HTERT RPE-1 (cell line): Measurements from ENCODE around the gene CCR5.

Experiments used
- in situ Hi-C: fragments of 300-500 bp; cut with MboI; formaldehyde crosslinking; loops from 4 replicates; pipeline ENCODE4 v1.14.3; 2020; ENCODE audit warnings: low sequenced_read_pairs

The CCR5 gene

DNA sequence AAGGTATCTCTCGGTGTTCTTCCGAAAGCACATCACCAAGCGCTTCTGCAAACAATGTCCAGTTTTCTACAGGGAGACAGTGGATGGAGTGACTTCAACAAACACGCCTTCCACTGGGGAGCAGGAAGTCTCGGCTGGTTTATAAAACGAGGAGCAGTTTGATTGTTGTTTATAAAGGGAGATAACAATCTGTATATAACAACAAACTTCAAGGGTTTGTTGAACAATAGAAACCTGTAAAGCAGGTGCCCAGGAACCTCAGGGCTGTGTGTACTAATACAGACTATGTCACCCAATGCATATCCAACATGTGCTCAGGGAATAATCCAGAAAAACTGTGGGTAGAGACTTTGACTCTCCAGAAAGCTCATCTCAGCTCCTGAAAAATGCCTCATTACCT, 12.3 kb upstream of the CCR5 start:
- in situ Hi-C loops = no loop called here

DNA sequence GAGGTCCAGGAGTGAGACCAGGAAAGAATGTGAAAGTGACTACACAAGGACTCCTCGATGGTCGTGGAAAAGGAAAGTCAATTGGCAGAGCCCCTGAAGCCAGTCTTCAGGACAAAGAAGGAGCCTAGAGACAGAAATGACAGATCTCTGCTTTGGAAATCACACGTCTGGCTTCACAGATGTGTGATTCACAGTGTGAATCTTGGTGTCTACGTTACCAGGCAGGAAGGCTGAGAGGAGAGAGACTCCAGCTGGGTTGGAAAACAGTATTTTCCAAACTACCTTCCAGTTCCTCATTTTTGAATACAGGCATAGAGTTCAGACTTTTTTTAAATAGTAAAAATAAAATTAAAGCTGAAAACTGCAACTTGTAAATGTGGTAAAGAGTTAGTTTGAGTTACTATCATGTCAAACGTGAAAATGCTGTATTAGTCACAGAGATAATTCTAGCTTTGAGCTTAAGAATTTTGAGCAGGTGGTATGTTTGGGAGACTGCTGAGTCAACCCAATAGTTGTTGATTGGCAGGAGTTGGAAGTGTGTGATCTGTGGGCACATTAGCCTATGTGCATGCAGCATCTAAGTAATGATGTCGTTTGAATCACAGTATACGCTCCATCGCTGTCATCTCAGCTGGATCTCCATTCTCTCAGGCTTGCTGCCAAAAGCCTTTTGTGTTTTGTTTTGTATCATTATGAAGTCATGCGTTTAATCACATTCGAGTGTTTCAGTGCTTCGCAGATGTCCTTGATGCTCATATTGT, 10.8 kb upstream of the CCR5 start:
- in situ Hi-C loops = no loop called here

DNA sequence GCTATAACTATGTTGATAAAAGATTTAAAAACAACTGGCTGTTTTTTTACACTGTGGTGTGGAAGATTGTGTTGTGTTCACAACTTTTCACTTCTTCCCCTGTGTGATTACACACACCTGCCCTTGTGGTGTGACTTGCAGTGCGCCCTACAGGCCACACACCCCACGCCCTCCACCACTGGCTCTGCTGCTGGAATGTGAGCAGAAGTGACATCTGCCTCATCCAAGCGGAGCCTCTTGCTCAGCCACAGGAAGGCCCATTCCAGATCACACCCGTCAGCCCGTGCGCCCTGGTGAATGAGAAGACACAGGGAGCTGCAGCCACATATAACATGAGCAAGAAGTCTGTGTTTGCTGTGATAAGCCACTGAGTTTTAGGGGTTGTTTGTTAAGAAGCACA, 9.8 kb upstream of the CCR5 start:
- in situ Hi-C loops = no loop called here

DNA sequence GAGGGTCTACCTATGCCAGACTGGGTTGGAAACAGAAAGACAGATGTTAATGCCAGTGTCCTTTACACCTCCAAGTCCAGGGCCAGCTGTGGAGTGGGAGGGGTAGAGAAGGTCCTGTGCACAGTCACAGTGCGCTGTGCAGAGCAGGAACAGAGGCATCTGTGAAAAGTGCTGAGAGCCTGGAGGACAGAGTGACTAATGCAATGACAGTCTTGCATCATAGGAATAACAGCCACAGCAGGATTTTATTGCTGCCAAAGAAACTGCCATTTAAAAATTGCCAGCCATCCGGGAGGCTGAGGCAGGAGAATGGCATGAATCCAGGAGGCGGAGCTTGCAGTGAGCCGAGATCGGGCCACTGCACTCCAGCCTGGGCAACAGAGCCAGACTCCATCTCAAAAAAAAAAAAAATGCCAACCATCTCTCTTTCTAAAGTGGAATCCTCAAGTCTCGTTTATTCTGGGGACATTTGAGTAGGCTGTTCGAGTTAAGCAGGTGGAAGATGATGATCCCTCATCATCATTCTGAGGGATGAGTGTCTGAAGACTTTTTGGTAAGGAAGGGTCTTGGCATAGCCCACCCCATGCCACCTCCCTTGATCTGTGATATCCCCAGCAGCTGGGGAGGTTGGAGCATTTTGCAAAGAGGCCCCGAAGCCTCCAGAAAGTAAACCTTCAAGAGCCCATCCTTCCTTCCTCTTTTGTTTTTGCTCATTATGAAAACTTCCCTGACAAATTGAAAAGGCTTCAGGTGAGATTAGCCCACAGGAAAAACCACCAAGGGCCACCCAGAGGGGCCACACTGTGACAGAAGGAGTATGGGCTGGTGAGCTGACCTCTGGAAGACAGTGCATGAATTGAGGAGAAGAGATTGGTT, 9.1 kb upstream of the CCR5 start:
- in situ Hi-C loops = no loop called here

DNA sequence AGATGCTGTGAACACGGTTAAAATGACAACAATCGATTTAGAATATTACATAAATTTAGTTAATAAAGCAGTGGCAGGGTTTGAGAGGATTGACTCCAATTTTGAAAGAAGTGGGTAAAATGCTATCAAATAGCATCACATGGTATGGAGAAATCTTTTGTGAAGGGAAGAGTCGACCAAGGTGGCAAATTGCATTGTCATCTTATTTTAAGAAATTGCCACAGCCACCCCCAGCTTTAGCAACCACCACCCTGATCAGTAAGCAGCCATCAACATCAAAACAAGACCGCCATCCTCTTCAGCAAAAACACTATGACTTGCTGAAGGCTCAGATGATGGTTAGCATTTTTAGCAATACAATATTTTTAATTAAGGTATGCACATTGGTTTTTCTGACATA, 5.7 kb upstream of the CCR5 start:
- in situ Hi-C loops = no loop called here

DNA sequence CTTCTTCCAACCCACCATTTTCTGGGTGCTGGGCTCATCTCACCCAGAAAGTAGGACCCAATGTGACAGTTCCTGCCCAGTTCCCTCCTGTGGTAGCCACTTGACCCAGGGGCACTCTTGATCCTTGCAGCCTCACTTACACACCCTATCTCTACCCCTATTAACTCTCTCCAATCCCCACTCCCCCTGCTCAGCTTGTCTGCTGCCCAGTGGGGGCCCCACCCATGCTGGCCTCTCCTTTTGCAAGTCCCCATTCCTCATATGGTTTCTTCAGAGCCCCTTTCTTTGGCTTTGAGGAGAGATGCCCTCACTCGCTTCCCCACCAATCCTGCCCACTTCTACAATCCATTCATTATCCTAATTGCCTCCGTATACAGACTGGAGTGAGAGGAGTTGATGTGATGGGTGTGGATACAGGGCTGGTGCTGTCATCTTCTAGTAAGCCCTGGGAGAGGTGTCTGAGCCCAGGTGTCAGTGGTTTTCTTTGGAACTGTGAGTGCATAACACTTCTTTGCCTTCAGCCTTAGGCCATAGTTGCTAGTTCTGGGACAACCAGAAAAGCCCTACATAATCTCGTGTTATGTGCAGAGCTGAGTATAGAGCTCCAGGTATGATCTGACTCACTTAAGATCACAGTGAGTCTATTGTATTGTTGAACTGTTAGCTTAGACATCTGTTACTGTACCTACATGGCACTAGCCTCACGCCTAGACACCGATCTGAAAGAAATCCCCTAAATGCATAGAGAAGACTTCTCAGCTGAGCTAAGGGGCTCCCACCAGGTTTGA, 4.8 kb upstream of the CCR5 start:
- in situ Hi-C loops = no loop called here

DNA sequence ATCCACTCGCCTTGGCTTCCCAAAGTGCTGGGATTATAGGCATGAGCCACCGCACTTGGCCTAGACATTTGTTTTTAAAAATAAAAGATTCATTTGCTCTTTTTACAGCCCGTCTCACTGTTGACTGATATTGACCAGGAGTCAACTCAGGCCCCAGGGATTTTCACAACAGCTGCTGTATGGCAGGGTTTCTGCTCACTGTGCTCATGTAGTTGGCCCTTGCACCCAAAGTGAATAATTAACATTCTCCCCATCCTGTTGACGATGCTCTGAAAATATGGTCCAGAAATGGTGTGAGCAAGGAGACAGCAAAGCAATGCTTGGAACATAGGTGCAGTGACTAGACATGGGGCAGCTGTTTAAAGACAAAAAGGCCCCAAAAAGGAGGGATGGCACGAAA, 2.9 kb upstream of the CCR5 start:
- in situ Hi-C loops = no loop called here

DNA sequence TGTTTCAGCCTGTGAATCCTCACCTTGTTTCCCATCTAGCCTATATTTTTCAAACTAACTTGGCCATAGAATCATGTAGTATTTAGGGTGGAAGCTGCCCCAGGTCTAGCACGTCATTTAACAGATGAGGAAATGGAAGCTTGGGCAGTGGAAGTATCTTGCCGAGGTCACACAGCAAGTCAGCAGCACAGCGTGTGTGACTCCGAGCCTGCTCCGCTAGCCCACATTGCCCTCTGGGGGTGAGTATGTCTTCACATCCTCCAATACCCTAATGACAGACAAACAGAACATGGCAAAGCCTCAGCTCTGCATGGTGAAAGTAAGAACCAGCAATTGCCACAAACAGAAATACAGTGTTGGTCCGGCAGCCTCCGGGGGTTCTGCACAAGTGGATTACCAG, 2.2 kb upstream of the CCR5 start:
- in situ Hi-C loops = no loop called here

DNA sequence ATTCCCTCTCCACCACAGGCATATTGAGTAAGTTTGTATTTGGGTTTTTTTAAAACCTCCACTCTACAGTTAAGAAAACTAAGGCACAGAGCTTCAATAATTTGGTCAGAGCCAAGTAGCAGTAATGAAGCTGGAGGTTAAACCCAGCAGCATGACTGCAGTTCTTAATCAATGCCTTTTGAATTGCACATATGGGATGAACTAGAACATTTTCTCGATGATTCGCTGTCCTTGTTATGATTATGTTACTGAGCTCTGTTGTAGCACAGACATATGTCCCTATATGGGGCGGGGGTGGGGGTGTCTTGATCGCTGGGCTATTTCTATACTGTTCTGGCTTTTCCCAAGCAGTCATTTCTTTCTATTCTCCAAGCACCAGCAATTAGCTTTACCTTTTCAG, 1.6 kb upstream of the CCR5 start:
- in situ Hi-C loops = no loop called here

DNA sequence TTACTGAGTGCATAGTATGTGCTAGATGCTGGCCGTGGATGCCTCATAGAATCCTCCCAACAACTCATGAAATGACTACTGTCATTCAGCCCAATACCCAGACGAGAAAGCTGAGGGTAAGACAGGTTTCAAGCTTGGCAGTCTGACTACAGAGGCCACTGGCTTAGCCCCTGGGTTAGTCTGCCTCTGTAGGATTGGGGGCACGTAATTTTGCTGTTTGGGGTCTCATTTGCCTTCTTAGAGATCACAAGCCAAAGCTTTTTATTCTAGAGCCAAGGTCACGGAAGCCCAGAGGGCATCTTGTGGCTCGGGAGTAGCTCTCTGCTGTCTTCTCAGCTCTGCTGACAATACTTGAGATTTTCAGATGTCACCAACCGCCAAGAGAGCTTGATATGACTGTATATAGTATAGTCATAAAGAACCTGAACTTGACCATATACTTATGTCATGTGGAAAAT, 1.0 kb upstream of the CCR5 start:
- in situ Hi-C loops = no loop called here

DNA sequence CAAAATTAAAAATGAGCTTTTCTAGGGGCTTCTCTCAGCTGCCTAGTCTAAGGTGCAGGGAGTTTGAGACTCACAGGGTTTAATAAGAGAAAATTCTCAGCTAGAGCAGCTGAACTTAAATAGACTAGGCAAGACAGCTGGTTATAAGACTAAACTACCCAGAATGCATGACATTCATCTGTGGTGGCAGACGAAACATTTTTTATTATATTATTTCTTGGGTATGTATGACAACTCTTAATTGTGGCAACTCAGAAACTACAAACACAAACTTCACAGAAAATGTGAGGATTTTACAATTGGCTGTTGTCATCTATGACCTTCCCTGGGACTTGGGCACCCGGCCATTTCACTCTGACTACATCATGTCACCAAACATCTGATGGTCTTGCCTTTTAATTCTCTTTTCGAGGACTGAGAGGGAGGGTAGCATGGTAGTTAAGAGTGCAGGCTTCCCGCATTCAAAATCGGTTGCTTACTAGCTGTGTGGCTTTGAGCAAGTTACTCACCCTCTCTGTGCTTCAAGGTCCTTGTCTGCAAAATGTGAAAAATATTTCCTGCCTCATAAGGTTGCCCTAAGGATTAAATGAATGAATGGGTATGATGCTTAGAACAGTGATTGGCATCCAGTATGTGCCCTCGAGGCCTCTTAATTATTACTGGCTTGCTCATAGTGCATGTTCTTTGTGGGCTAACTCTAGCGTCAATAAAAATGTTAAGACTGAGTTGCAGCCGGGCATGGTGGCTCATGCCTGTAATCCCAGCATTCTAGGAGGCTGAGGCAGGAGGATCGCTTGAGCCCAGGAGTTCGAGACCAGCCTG, 984 bp downstream of the CCR5 start:
- in situ Hi-C loops = no loop called here

DNA sequence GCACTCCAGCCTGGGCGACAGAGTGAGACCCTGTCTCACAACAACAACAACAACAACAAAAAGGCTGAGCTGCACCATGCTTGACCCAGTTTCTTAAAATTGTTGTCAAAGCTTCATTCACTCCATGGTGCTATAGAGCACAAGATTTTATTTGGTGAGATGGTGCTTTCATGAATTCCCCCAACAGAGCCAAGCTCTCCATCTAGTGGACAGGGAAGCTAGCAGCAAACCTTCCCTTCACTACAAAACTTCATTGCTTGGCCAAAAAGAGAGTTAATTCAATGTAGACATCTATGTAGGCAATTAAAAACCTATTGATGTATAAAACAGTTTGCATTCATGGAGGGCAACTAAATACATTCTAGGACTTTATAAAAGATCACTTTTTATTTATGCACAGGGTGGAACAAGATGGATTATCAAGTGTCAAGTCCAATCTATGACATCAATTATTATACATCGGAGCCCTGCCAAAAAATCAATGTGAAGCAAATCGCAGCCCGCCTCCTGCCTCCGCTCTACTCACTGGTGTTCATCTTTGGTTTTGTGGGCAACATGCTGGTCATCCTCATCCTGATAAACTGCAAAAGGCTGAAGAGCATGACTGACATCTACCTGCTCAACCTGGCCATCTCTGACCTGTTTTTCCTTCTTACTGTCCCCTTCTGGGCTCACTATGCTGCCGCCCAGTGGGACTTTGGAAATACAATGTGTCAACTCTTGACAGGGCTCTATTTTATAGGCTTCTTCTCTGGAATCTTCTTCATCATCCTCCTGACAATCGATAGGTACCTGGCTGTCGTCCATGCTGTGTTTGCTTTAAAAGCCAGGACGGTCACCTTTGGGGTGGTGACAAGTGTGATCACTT, 2.0 kb downstream of the CCR5 start:
- in situ Hi-C loops = no loop called here

DNA sequence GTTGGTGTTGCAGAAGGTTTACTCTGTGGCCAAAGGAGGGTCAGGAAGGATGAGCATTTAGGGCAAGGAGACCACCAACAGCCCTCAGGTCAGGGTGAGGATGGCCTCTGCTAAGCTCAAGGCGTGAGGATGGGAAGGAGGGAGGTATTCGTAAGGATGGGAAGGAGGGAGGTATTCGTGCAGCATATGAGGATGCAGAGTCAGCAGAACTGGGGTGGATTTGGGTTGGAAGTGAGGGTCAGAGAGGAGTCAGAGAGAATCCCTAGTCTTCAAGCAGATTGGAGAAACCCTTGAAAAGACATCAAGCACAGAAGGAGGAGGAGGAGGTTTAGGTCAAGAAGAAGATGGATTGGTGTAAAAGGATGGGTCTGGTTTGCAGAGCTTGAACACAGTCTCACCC, 4.0 kb downstream of the CCR5 start:
- in situ Hi-C loops = no loop called here

DNA sequence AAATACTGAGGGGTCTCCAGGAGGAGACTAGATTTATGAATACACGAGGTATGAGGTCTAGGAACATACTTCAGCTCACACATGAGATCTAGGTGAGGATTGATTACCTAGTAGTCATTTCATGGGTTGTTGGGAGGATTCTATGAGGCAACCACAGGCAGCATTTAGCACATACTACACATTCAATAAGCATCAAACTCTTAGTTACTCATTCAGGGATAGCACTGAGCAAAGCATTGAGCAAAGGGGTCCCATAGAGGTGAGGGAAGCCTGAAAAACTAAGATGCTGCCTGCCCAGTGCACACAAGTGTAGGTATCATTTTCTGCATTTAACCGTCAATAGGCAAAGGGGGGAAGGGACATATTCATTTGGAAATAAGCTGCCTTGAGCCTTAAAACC, 4.5 kb downstream of the CCR5 start:
- in situ Hi-C loops = no loop called here

DNA sequence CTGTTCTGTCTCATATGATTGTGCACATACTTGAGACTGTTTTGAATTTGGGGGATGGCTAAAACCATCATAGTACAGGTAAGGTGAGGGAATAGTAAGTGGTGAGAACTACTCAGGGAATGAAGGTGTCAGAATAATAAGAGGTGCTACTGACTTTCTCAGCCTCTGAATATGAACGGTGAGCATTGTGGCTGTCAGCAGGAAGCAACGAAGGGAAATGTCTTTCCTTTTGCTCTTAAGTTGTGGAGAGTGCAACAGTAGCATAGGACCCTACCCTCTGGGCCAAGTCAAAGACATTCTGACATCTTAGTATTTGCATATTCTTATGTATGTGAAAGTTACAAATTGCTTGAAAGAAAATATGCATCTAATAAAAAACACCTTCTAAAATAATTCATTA, 5.1 kb downstream of the CCR5 start:
- in situ Hi-C loops = no loop called here

DNA sequence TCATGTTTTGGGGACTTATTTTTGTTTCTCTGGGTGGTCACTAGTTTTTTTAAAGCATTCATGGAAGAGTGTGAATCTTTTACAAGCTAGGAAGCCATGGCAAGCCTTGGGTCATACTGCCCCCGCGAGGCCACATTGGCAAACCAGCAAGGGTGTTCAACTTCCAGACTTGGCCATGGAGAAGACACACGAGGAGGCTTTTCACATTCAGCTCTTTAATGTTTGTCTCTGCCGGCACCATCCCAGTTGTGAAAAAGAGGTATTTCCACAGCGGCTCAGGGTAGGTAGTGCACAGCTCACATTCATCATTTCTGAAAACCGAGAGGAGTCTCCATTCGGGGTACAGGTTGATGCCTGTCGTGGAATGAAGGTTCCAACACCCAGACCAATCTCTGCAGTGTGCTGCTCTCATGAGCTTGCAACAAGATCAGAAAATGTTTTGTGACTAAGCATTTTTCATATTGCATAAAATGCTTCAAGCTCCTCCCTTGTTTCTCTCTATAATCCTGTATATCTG, 7.7 kb downstream of the CCR5 start:
- in situ Hi-C loops = no loop called here

DNA sequence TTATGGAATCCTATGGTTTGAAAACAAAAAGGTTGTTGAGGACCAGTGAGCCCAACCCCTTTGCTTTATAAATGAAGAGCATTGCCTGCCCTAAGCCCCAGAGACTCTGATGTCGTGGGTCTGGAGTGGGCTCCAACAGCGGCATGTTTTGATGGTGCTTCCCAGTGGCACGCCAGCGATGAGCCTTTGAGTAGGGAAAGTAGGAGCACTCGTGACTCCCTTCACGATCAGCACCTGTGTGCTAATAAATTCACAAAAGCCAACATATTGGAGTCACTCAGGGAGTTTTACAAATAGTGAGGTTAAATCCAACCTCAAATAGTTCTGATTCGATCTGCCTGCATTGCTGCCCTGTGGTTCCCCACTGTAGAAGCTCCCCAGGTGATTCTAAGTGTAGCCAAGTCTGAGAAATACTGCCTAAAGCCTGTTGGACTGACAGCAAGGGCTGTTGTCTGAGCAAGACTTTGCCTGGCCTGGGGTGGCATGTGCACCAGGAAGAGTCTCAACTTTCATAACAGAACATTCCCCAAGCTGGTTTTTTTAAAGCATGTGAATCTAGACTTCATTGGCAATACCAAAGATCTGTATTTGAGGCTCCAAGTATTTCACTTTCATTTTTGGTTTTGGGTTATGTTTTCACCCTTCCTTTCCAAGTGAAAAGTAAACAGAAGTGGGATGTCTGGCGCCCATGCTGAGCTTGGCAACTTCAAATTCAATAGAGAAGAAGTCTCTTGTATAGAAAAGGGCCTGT, 9.9 kb downstream of the CCR5 start:
- in situ Hi-C loops = no loop called here

DNA sequence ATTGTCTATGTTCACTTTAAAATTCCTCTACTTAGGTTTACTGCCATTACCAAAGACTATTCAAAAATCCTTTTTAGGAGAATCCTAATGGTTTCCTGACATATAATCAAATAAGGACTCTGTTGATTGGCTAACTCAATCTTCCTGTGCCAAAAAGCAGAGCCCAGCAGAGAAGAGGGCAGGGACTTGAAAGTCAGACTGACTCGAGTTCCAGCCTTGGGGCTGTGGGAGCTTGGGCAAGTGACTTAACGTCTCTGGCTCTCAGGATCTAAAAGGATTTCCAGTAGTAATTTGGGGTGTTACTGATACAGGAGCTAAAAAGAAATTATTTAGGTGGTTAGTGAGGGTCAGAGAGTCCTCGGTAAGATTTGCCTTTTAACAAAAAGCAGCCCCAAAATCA, 10.9 kb downstream of the CCR5 start:
- in situ Hi-C loops = no loop called here
